Osteoblast (primary cell): ENCODE results near the gene RNF144A. TPM values are rescaled to one million over a fixed set of nuclear protein-coding genes. Genes with fewer than 3 reads are reported as not detected.

Experiments
- DNase-seq: peaks from one replicate; pipeline ENCODE4 v3.0.0; 2011; ENCODE audit warnings: low spot score, mixed read lengths; ENCODE audit not compliant: insufficient read length; ENCODE audit errors: missing footprints
- H2AFZ ChIP-seq: 2 replicates; pipeline ENCODE4 v1.6.0; 2011; ENCODE audit warnings: mild to moderate bottlenecking, low read length
- H3K27ac ChIP-seq: 2 replicates; pipeline ENCODE4 v1.5.1; 2011; ENCODE audit warnings: mild to moderate bottlenecking, low read depth, low read length, moderate library complexity
- H3K27me3 ChIP-seq: 2 replicates; pipeline ENCODE4 v1.6.0; 2012; ENCODE audit warnings: mild to moderate bottlenecking, control low read depth, inconsistent platforms, low read length, moderate library complexity; ENCODE audit not compliant: insufficient read depth
- H3K36me3 ChIP-seq: 2 replicates; pipeline ENCODE4 v1.5.1; 2011; ENCODE audit warnings: mild to moderate bottlenecking, low read length, control low read depth, moderate library complexity; ENCODE audit not compliant: insufficient read depth
- H3K4me1 ChIP-seq: 2 replicates; pipeline ENCODE4 v1.5.1; 2011; ENCODE audit warnings: mild to moderate bottlenecking, low read length, control low read depth, moderate library complexity; ENCODE audit not compliant: insufficient read depth
- H3K4me2 ChIP-seq: 2 replicates; pipeline ENCODE4 v1.6.0; 2011; ENCODE audit warnings: mild to moderate bottlenecking, low read length; ENCODE audit not compliant: insufficient read depth
- H3K4me3 ChIP-seq: fragments of 200-600 bp; sonication (generic); 3 replicates; pipeline ENCODE4 v1.5.1; 2012; ENCODE audit warnings: mild to moderate bottlenecking, low read length, inconsistent platforms; ENCODE audit not compliant: insufficient read depth
- H3K79me2 ChIP-seq: 2 replicates; pipeline ENCODE4 v1.6.0; 2012; ENCODE audit warnings: mild to moderate bottlenecking, low read length, control low read depth, inconsistent platforms; ENCODE audit not compliant: insufficient read depth
- H3K9me3 ChIP-seq: 2 replicates; pipeline ENCODE4 v1.5.1; 2011; ENCODE audit warnings: low read depth, low read length, control low read depth
- H4K20me1 ChIP-seq: 2 replicates; pipeline ENCODE4 v1.6.0; 2012; ENCODE audit warnings: mild to moderate bottlenecking, low read length, control low read depth; ENCODE audit not compliant: insufficient read depth
- total RNA-seq: library from RNA; depleted of rRNA; stranded (reverse); fragments of >200 nt; gene quantifications from 2 replicates; pipeline ENCODE4 v1.2.3, GENCODE V29; 2012
- TF ChIP-seq, protein P1 (sequence below): IDR thresholded peaks from 2 replicates; pipeline ENCODE4 v1.5.1; 2011; ENCODE audit warnings: mild to moderate bottlenecking, low read depth, low read length, moderate library complexity; ENCODE audit errors: extremely low read depth

RNF144A gene
- total RNA-seq, 1 donor = 15.9 TPM

DNA sequence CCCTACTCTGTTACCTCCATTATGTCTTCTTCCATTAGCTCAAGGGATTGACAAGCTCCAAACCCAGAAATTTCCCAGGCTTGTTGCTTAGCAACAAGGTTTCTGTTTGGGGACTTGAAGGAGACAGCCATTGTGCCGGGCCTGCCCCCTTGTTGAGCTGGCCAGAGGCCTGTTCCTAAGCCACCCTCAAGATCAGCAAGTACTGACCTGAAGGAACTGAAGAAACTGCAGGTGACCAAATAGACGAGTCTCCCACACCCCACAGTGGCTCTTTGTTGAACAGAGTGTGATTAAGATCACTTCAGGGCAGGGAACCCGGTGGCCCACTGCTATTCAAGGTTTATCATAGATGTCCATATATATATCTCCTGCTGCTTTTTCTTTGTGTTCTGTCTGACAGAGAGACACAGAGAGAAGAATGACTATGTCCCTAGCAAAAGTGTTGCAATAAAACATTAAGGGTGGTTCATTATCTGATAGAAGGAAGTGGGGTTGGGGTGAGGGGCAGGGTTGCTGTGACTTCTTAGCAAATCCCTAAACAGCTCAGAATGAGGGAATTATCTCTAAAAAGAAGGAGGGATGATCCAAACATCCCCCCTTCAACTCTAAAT lies 69.2 kb downstream of the RNF144A start:
- Histone ChIP-seq H3K9me3 (no peaks in the 10 kb centered on the region), H3K4me1 (no peaks in the 10 kb centered on the region), H3K36me3 (no peaks in the 10 kb centered on the region), H2AFZ (no peak overlapping the region), H3K4me2 (no peak overlapping the region), H3K4me3 (no peak overlapping the region), H3K79me2 (no peaks in the 10 kb centered on the region), H4K20me1 (no peaks in the 10 kb centered on the region), H3K27ac (no peak overlapping the region), H3K27me3 (no peaks in the 10 kb centered on the region)
- TF ChIP-seq, protein P1, sequence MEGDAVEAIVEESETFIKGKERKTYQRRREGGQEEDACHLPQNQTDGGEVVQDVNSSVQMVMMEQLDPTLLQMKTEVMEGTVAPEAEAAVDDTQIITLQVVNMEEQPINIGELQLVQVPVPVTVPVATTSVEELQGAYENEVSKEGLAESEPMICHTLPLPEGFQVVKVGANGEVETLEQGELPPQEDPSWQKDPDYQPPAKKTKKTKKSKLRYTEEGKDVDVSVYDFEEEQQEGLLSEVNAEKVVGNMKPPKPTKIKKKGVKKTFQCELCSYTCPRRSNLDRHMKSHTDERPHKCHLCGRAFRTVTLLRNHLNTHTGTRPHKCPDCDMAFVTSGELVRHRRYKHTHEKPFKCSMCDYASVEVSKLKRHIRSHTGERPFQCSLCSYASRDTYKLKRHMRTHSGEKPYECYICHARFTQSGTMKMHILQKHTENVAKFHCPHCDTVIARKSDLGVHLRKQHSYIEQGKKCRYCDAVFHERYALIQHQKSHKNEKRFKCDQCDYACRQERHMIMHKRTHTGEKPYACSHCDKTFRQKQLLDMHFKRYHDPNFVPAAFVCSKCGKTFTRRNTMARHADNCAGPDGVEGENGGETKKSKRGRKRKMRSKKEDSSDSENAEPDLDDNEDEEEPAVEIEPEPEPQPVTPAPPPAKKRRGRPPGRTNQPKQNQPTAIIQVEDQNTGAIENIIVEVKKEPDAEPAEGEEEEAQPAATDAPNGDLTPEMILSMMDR = no peak
- DNase-seq = no peak

GRCh38 chr2:6986912-6987361 lies 69.7 kb downstream of the RNF144A start:
- DNase-seq = no peak
- no peaks in the 10 kb centered on the region for H4K20me1 ChIP-seq
- H3K79me2 ChIP-seq = no peaks in the 10 kb centered on the region
- no peaks in the 10 kb centered on the region for H3K4me1 ChIP-seq
- no peak overlapping the region for H3K27ac ChIP-seq
- no peaks in the 10 kb centered on the region for H3K9me3 ChIP-seq
- no peak overlapping the region for H2AFZ ChIP-seq
- H3K4me3 ChIP-seq = no peak overlapping the region
- H3K4me2 ChIP-seq = no peak overlapping the region
- TF ChIP-seq, protein P1 = no peak
- no peaks in the 10 kb centered on the region for H3K36me3 ChIP-seq
- H3K27me3 ChIP-seq = no peaks in the 10 kb centered on the region

- Histone ChIP-seq H3K27ac (no peak overlapping the region), H3K36me3 (no peaks in the 10 kb centered on the region), H3K79me2 (no peaks in the 10 kb centered on the region), H3K4me1 (no peaks in the 10 kb centered on the region), H4K20me1 (no peaks in the 10 kb centered on the region), H3K27me3 (no peaks in the 10 kb centered on the region), H3K9me3 (no peaks in the 10 kb centered on the region), H2AFZ (no peak overlapping the region), H3K4me3 (no peak overlapping the region), H3K4me2 (no peak overlapping the region)
- TF ChIP-seq, protein P1 = no peak
- no peak for DNase-seq
Measured at GRCh38 chr2:6990871-6991270, 73.7 kb downstream of the RNF144A start.

DNA sequence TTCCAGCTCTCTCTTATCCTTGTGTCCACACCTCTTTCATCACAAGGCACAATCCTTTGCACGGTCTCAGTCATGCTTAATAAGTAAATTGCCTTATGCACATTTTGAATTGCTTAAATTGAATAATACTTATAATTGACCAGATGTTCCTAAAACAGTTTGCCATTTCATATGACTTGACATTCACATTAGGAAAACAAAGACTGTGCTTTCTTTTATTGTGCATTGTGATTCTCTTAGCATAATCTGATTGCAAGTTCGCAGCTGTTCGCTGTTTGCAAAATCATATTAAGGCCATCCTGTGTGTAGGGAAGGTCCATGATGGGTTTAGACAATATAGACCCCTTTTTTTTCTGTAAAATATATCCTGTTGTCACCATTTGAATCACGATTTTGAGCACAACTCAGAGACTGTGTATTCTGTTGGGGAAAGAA lies 75.6 kb downstream of the RNF144A start:
- Histone ChIP-seq H3K27ac (no peak overlapping the region), H3K27me3 (no peaks in the 10 kb centered on the region), H3K4me3 (no peak overlapping the region), H3K9me3 (no peaks in the 10 kb centered on the region), H3K36me3 (no peaks in the 10 kb centered on the region), H3K4me2 (no peak overlapping the region), H3K79me2 (no peaks in the 10 kb centered on the region), H4K20me1 (no peaks in the 10 kb centered on the region), H3K4me1 (no peaks in the 10 kb centered on the region), H2AFZ (no peak overlapping the region)
- DNase-seq = no peak
- TF ChIP-seq, protein P1 = no peak
